DMS79 treated with DMSO at 0.1 percent for 48 hours (cell line): ENCODE measurements around the gene ARAP2.

Experiments
- DNase-seq: peaks from one replicate; lab custom pipeline; 2025; lab: John Stamatoyannopoulos, UW

ARAP2 gene

DNA sequence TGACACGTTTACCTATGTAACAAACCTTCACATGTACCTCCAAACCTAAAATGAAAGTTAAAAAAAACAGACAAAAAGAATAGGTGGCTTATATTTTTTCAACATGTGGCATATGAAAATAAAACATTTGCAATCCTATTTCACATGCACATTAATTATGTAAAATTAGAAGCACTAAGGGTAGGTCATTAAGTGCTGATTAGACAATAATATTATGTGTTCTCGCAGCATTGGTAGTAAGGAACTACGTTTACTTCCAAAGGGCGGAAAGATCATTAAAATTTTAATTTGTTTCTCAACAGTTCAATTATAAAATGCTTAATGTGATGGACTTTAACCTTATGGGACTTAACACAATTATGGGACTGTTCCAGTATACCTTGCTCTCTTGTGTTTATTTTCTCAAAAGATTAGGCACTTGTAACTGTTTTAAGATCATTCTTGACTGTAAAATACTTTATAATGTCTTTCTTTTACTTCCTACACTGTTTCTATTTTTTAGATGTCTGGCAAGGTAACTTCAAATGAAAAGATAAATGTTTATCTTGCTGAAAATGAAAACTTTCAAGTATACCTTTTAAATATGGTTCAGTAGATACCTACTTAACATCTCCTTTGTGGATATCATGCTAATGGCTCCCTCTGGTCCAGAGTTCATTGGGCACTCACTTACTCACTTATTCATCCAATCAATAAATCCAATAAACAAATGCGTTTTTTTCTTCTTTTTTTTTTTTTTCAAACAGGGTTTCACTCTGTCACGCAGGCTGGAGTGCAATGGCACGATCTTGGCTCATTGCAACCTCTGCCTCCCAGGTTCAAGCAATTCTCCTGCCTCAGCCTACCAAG is 202.0 kb downstream of the ARAP2 start:
- no peak for DNase-seq

DNA sequence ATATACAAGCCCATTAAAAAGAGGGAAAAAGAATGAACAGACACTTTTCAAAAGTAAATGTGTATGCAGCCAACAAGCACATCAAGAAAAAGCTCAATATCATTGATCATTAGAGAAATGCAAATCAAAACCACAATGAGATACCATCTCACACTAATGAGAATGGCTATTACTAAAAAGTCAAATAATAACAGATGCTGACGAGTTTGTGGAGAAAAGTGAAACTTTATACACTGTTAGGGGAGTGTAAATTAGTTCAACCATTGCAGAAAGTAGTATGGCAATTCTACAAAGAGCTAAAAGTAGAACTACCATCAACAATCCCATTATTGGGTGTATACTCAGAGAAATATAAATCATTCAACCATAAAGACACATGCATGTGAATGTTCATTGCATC is 203.0 kb downstream of the ARAP2 start:
- DNase-seq: no peak

DNA sequence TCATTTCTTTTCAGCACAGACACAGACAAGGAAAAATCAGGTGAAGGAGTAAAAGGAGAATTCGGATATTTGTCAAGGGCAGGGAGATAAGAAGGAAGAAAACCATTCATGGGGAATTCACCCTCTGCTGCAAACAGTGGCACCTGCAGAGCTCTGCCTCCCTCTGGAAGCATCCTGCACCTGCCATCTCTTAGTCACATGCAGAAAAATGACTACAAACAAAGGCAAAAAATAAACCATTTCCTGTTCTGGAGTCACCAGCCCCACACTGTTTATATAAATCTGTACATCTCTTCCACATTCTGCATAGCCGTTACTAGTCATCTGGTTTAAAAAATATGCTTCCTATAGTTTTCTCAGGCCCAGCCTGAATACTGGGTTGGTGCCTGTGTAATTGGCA is 205.3 kb downstream of the ARAP2 start:
- DNase-seq: no peak

DNA sequence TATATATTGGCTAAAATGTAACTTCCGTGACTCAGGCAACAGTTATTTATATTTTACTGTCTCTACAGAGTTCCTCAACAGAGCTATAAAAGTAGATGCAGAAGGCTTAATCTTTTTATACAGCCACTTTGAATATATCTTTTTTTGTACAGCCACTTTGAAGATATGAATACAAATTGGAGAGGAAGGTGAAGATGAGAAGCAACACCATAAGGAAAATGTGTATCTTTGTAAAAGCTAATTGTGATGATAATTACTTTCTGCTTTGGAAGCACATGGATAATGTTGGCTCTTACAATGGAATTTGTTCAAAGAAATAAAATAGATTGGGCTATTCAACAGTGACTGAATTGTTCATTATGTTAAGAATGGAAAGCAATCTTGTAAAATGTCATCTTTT is 205.8 kb downstream of the ARAP2 start:
- no peak for DNase-seq

DNA sequence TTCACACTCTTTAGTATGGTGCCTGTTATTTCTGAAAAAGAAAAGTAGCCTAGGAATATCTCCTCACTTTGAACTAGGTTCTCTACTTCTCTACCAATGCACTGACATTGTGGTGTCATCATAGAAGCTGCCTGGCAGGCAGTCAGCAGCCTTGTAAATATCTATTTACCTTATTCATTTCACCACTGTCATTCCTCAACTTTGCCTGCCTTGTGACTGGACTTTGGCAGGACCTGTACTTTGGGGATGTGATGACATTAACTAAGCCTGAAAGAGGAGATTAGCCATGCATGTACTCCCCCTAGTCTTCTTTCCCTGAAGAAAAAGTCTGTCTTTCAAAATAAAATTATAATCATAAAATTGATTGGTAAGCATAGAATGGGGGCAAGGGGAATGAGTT is 207.2 kb downstream of the ARAP2 start:
- DNase-seq: no peak

DNA sequence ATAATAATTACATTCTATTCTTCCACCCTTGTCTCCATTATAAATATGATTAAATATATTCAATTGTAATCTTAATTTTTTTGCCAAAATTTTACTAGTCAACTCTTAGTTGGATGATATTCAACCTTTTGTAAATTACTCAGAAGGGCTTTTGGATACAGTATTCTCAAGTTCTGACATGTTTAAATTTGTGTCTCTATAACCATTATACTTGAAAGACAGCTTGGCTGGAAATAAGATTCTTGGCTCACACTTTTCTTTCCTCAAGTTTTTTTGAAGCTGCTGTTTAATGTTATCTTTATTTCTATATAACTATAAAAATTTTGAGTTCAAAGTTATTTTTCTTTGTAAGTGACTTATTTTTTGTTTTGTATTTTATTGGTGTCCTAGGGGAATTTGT is 214.4 kb downstream of the ARAP2 start:
- DNase-seq: no peak

DNA sequence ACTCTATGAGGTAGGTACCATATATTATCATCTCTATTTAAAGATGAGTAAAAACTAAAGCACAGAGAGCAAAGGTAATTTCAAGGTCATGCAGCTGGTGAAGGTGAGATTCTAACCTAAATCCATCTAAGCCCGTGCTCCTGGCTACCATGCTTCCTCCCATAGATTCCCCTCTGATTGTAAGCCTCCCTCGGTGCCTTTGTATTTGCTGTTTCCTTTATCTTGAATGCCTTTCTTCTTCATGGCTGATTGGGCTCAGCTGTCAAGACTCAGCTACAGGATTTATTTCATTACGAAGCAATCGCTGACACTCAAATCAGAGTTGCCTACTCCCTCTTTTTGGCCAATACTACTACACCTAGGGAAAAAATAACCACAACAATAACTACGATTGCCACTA is 217.1 kb downstream of the ARAP2 start:
- no peak for DNase-seq

DNA sequence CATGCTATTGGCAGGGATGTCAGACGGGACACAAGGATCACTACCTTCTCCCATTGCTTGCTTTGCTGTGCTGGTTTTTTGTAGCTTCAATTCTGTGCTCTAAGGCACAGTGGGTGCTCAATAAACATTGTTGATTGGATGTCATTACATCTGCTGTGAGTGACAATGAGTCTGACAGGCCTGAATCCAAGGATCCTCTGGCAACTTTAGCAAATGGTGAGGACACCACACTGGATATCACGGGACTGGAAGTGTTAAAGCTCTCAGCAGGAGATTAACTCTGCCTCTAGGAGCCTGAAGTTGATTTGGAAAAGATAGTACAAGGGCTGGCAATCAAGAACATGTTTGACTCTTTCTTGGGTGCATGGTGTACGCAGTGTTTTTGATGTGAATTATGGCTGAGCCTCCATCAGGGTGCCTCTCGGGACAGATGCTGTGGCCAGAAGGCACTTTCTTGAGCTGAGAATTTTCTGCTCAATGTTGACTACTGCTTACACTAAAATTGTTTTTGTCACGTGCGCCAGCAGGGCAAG is 217.9 kb downstream of the ARAP2 start:
- DNase-seq: no peak

DNA sequence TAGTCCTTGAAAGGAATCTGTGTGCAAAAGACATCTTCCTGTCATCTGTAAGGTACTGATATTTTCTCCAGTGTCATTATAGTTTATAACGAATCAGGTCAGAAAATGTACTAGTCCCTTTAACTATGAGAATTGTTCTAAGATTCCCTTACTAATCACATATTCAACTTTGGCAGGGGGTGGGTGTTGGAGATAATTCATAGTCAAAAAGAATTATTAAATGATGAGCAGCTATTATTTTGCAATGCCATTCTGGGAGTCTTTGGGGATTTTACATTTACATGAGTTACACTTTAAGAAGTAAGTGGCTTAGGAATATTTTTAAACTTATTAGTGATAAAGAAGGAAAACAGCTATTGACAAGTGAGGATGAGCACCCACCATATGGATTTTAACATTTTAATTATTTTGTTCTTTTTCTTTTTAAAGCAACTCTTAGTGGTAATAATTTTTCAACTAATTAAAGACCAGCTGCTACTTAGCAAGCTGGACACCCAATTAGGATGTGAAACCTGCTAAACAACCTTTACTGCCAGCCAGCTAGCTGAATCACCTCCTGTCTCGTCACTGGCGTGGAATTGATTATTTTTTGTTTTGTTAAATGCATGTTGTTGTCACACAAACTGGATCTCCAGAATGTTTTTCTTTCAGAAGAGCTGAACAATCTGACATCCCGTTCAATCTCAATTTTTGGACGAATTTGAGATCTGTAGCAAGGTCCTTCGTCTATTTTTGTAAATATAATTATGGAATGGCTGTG is 219.2 kb downstream of the ARAP2 start:
- no peak for DNase-seq

DNA sequence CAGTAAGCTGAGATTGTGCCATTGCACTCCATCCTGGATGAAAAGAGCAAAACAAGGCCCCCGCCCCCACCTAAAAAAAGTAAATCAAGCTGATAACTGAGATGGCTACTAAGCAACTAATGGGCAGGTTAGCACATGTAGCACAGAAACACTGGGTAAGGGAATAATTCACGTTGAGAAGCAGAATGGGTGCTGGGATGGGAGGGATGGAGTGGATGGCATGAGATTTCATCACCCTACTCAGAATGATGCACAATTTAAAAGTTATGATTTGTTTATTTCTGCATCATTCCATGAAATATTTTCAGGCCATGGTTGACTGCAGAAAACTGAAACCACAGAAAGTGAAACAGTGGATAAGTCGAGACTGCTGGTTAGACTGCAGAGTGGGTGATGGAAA is 224.0 kb downstream of the ARAP2 start:
- DNase-seq: no peak
